ENCODE data around the gene RASGEF1C. TPM values are rescaled to one million over a fixed set of nuclear protein-coding genes. Genes with fewer than 3 reads are reported as not detected.

Gene RASGEF1C
- total and polyA plus RNA-seq, 2 of the 13 experiments (the other 11 are each of a cell fraction or from before 2014, with no cell fraction given), result not detected

DNA sequence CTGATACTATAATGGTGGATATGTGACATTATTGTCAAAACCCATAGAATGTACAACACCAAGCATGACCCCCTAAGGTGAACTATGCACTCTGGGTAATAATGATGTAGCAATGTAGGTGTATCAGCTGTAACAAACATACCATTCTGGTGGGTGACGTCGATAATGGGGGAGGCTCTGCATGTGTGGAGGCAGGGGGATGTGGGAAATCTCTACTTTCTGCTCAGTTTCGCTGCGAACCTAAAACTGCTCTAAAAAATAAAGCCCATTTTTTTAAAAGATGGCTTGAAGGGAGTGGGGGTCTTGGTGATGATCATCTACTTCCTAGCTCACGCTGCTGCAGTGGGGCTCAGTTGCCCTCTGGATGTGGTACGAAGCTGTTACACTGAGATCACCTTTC lies 51.1 kb downstream of the RASGEF1C start:
- H3K27me3 ChIP-seq (ENCODE audit: control insufficient read depth in 1 of 2, insufficient read depth in 2 of 2, low read length in 2 of 2), result peaks cover 7 to 61% of the 10 kb centered on the region in 2 experiments; a peak in 4 of 5 replicates
- in situ Hi-C loops (cut with HindIII; ENCODE audit: extremely low pct_ligation_motif_present, low pct_unique_long_range_greater_than_20kb), result no loop called here
- H3K9me3 ChIP-seq (ENCODE audit: low read length), result no peaks in the 10 kb centered on the region
- 59% methylated on average over 6 of the region's 6 CpGs for WGBS (ENCODE audit: low lambda C conversion rate)
- H3K9ac ChIP-seq (ENCODE audit: insufficient read depth, low read depth, low read length), result no peak overlapping the region
- FAIRE-seq (no peak), DNase-seq (ENCODE audit: low spot score) (no peak), ATAC-seq (no peak)
- no peak overlapping the region for H3K27ac ChIP-seq (ENCODE audit: extremely low read length, insufficient read depth, low read length)
- H4K20me1 ChIP-seq (ENCODE audit: insufficient read depth, low read length), result no peaks in the 10 kb centered on the region
- H3K79me2 ChIP-seq (ENCODE audit: insufficient read depth, low read length), result no peaks in the 10 kb centered on the region
- TF ChIP-seq EED (CRISPR knock-in tag; IDR thresholded peaks at IDR 0.05) (no peak), PLRG1 (conservative IDR thresholded peaks at IDR 0.05) (no peak), SCMH1 (CRISPR knock-in tag; IDR thresholded peaks at IDR 0.05; ENCODE audit: borderline replicate concordance) (no peak), FOXJ3 (CRISPR knock-in tag; IDR thresholded peaks at IDR 0.05; ENCODE audit: borderline replicate concordance) (no peak), CBX5 (CRISPR knock-in tag; IDR thresholded peaks at IDR 0.05; ENCODE audit: borderline replicate concordance) (no peak), KDM5A (IDR thresholded peaks at IDR 0.05; ENCODE audit: borderline replicate concordance, low read length) (no peak), YY1 (IDR thresholded peaks at IDR 0.05; ENCODE audit: insufficient read depth, insufficient replicate concordance, low read depth, low read length) (no peak), SMAD9 (CRISPR knock-in tag; IDR thresholded peaks at IDR 0.05) (no peak), GZF1 (CRISPR knock-in tag; IDR thresholded peaks at IDR 0.05) (no peak), KLF11 (CRISPR knock-in tag; IDR thresholded peaks at IDR 0.05) (no peak), MTF2 (CRISPR knock-in tag; IDR thresholded peaks at IDR 0.05; ENCODE audit: borderline replicate concordance) (no peak), ZNF7 (CRISPR knock-in tag; IDR thresholded peaks at IDR 0.05) (no peak), ZNF589 (CRISPR knock-in tag; conservative IDR thresholded peaks at IDR 0.05) (no peak), NFRKB (IDR thresholded peaks at IDR 0.05) (no peak), ZNF746 (CRISPR knock-in tag; IDR thresholded peaks at IDR 0.05) (no peak), RORA (CRISPR knock-in tag; IDR thresholded peaks at IDR 0.05) (no peak)
- TF ChIP-seq, protein P1, sequence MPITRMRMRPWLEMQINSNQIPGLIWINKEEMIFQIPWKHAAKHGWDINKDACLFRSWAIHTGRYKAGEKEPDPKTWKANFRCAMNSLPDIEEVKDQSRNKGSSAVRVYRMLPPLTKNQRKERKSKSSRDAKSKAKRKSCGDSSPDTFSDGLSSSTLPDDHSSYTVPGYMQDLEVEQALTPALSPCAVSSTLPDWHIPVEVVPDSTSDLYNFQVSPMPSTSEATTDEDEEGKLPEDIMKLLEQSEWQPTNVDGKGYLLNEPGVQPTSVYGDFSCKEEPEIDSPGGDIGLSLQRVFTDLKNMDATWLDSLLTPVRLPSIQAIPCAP (CRISPR knock-in tag; IDR thresholded peaks at IDR 0.05; ENCODE audit: low read depth), result no peak
- TF ChIP-seq, protein P2, sequence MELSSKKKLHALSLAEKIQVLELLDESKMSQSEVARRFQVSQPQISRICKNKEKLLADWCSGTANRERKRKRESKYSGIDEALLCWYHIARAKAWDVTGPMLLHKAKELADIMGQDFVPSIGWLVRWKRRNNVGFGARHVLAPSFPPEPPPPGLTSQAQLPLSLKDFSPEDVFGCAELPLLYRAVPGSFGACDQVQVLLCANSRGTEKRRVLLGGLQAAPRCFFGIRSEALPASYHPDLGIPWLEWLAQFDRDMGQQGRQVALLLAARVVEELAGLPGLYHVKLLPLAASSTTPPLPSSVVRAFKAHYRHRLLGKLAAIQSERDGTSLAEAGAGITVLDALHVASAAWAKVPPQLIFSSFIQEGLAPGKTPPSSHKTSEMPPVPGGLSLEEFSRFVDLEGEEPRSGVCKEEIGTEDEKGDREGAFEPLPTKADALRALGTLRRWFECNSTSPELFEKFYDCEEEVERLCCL (CRISPR knock-in tag; IDR thresholded peaks at IDR 0.05; ENCODE audit: borderline replicate concordance), result no peak
- no peak overlapping the region for H3K4me2 ChIP-seq (ENCODE audit: low read depth, low read length)
- intact Hi-C loops (cut with micrococcal nuclease; ENCODE audit: unreplicated experiment), result no loop called here
- H2AFZ ChIP-seq (ENCODE audit: low read length), result no peak overlapping the region
- POLR2A ChIA-PET, result no interaction called here
- no peak overlapping the region for H3K4me3 ChIP-seq (replicated peaks in 1 of 3; ENCODE audit: insufficient read depth in 1 of 3, low read depth in 2 of 3, low read length in 3 of 3)
- H3K36me3 ChIP-seq (replicated peaks in 1 of 2; ENCODE audit: control insufficient read depth in 1 of 2, insufficient read depth in 2 of 2, low read length in 2 of 2), result no peaks in the 10 kb centered on the region
- no peaks in the 10 kb centered on the region for H3K4me1 ChIP-seq (ENCODE audit: insufficient read depth, low read length)
- BruUV-seq (replicated peaks), result no TSS peak
- CTCF ChIA-PET (ENCODE audit: low intra/inter-chr PET ratio, low total read pairs), result no interaction called here
